NCI-H226 (cell line): ENCODE data around the gene NEIL3.

Experiments
- DNase-seq: peaks from one replicate; pipeline ENCODE4 v3.0.0-alpha.2; 2015

The NEIL3 gene

DNA sequence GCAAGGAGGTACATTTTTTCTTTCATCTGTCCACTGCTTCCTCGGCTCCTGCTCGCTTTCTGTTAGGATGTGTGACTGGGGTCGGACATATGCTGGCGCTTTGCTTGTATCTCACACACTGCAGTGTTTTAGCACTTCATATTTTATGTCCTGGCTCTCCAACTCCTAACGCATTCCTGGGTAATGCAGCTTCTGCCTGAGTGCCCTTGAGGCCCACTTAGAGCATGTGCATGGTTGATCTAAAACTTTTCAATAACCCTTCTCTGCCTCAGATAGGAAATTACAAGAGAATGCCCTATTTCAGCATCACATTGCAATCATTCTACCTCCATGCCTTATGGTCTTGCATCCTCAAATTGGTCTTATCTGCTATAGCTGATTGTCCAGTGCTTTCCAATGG, 65.3 kb downstream of the NEIL3 start:
- no peak for DNase-seq

DNA sequence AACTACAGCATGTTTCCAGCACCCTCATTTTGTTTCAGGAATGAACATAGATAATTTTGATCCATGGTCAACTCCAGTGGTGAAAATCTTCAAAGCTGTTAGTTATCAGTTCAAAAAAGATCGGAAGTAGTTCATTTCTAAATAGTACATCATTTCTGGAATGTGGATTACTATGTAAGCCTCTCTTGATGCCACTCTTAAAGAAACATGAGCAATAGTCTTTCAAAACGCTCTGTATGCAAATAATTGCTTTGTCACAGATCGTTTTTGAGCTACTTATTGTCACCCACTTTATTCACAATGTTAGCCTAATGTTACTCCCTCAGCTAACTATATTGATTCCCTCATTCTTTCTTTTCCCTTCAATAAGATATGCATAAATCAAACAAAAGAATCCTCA, 65.7 kb downstream of the NEIL3 start:
- DNase-seq = no peak

GRCh38 chr4:177376024-177376423, 66.3 kb downstream of the NEIL3 start:
- no peak for DNase-seq

DNA sequence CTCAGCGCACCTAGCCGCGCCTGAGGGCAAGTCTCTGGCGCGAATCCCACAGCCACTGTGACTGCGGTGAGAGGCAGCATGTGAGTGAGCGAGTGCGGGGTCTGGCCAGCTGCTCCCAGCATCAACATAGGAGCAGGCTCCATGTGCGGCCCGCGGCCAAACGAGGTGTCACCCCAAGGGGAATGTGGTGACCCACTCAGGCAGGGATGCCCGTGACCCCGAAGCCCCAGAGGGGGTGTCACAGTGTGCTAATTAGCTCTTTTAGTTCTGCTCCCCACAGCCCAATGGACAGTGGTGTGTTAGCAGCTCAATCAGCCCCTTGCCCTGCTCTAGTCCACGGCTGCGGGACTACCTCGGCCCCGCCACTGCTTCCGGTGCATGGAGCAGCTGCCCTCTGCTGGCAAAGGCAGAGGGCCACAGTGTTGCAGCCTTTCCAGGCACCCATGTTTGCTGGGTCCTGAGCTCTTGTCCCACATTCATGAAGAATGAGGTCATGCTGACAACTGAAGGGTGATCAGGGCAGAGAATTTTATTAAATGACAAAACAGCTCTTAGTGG, 71.1 kb downstream of the NEIL3 start:
- DNase-seq = peak; percentile 20

GRCh38 chr4:177381762-177382310, 72.2 kb downstream of the NEIL3 start:
- no peak for DNase-seq

- DNase-seq = no peak
Measured at GRCh38 chr4:177384856-177385397, 75.3 kb downstream of the NEIL3 start.

DNA sequence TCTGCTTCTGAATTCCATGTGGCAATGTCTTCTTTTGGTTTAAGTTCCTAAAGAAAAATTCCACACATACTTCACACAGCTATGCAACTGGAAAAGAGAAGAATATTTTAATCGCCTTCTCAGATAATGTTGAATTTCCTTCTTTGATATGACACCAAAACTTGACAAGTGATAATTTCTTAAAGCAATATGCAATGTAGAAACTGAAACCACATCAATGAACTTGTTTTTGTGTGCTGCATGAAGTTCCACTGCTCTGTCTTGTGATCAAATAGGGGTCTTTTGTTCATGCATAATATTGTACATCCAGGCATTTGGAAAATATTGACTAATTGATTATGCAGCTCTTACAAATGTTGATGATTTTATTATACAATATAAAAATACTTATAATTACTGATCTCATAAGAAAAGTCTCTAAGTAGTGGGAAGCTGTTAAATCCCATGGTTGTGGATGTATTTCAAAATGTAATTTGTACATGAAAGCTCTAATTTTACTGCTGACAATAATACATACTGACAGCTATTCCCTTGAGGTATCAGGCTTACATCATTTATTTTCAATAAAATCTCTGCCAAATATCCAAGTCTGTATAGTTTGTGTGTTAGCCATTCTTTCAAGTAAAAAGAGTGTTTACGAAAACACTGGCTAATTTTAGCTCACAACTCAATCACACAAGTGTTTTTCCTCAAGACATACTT, 76.1 kb downstream of the NEIL3 start:
- peak; percentile 41 for DNase-seq

- no peak for DNase-seq
Measured at GRCh38 chr4:177386278-177386815, 76.7 kb downstream of the NEIL3 start.

DNA sequence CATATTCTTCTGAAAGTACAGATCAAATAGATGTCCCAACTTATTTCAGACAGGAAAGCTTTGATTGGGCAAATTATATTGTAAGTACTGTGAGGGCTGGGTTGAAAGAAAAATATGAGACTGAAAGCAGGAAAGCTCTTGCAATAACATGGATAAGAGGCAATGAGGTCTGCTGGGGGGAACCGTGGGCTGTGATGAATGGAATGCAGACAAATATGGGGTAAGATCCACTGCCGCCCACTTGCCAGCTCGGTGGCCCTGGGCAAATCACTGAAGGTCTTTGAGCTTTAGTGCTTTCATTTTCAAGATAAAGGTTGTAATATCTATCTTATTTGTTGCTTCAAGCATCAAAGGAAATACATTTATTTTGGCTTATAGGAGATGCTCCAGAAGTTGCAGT, 81.6 kb downstream of the NEIL3 start:
- peak; percentile 10 for DNase-seq

- no peak for DNase-seq
Measured at GRCh38 chr4:177391953-177392352, 82.3 kb downstream of the NEIL3 start.

DNA sequence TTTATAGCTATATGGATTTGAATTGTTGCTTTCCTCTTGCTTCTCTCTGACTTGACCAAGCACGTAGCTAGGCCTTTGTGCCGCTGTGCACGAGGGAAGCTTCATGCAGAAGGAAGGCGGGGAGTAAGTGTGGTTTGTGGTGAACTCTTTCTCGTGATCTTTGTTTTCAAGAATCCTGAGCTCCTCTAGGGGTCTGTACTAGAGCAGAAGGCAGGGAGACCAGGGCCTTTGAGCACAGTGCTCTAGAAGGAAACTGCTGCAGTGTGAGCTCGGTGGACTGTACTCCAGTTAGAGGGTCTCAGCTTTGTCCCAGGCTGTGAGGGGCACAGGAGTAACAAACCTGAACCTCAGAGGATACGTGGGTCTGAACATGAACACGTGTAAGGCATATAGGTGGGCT, 83.6 kb downstream of the NEIL3 start:
- no peak for DNase-seq

- DNase-seq = no peak
Measured at GRCh38 chr4:177396352-177396751, 86.7 kb downstream of the NEIL3 start.

DNA sequence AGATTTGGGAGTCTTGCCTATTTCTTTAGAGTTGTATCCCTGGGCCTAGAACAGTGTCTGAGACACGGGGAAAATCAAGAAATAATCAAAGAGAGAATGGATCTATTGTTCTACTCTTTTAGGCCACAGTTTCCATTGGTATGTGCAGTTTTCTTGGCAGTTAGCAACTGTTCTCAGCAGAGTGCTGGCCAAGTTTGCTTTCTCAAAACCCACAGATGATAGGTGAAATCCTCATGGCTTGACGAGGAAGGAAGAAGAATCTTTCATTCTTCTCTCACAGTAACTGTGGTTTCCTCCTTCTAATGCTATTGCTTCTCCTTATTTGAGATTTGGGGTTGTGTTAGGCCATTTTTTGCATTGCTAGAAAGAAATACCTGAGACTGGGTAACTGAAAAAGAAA, 90.4 kb downstream of the NEIL3 start:
- DNase-seq = no peak

- DNase-seq = no peak
Measured at GRCh38 chr4:177401658-177402273, 92.1 kb downstream of the NEIL3 start.

- peak; percentile 54 for DNase-seq
Measured at GRCh38 chr4:177403746-177404145, 94.1 kb downstream of the NEIL3 start.

DNA sequence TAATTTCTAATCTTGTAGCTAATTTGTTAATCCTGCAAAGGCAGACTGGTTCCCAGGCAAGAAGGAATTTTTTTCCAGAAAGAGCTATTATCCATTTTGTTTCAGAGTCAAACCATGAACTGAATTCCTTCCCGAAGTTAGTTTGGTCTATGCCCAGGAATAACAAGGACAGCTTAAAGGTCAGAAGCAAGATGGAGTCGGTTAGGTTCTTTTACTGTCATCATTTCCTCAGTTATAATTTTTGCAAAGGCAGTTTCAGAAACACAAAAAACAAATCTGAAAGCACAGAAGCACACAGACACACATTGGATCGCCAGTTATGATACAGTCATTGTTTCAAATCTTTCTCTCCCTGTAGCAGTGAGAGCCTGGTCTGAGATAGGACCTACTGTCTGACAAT, 94.7 kb downstream of the NEIL3 start:
- no peak for DNase-seq

GRCh38 chr4:177404986-177405385, 95.3 kb downstream of the NEIL3 start:
- DNase-seq = peak; percentile 14

DNA sequence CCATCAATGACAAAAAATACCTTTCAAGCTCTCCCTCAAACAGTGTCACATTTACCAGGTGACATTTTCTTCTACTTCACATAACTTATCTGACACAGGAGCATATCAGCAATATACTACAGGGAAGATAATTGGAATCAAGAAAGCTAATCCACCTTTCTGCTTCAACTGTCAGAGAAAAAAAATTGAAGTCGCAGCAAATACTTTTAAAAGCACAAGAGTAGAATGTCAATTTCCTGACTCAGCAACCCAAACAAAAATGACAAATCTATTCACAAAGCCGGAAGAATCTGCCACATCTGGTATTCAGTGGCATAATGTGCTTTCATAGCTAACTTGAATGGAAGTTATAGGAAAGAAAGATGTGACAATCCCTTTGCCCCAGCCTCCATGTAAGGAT, 95.8 kb downstream of the NEIL3 start:
- no peak for DNase-seq

DNA sequence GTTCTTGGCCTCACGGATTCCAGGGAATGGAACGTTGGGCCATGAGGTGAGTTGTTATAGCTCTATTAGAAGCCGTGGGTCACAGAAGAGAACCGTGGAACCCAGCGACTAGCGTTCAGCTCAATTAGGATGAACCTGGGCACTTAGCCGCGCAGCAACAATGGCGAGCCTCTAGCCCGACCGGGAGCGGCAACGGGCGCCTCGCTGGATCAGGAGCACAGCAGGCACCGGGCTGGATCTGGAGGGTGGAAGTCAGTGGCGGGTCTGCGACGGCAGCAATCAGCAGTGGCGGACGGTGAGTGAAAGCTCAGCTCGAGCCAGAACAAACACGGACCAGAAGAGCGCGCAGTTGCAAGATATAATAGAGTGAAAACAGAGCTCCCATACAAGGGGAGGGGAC, 98.3 kb downstream of the NEIL3 start:
- no peak for DNase-seq

- no peak for DNase-seq
Measured at GRCh38 chr4:177410566-177410965, 100.9 kb downstream of the NEIL3 start.

DNA sequence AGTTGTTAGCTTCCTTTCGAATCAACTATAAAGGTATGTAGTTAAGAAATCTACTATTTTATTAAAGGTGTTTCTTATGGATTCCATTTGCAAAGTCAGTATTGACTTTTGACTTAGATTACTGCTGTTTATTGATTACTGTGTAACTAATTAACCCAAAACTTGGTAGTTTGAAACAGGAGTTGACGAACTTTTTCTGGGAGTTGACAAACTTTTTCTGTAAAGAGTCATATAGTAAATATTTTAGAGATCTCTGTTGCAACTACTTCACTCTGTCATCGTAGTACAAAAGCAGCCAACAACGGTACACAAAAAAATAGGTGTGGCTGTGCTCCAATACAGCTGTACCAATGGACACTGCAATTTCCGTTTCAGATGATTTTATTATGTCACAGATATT, 102.3 kb downstream of the NEIL3 start:
- no peak for DNase-seq
